ENCODE data around the gene FCER2.
"Not testable (repeated sequence)": the region's sequence is repeated elsewhere in the genome, so short reads cannot be mapped to it uniquely, and the experiment has no call there.

FCER2 gene

GRCh38 chr19:7645656-7646425, 56.1 kb downstream of the FCER2 start:
- no peak for DNase-seq (ENCODE audit: low spot score)

- DNase-seq (ENCODE audit: low spot score) = no peak
Observed at GRCh38 chr19:7645163-7645562, 56.8 kb downstream of the FCER2 start.

GRCh38 chr19:7644550-7644877, 57.4 kb downstream of the FCER2 start:
- DNase-seq (ENCODE audit: low spot score) = no peak

GRCh38 chr19:7643629-7644549, 58.0 kb downstream of the FCER2 start:
- not testable (repeated sequence) for DNase-seq (ENCODE audit: low spot score)

- no peak for DNase-seq (ENCODE audit: low spot score)
Observed at GRCh38 chr19:7643031-7643415, 58.9 kb downstream of the FCER2 start.

GRCh38 chr19:7642295-7643030, 59.5 kb downstream of the FCER2 start:
- no peak for DNase-seq (ENCODE audit: low spot score)

GRCh38 chr19:7641290-7642276, 60.3 kb downstream of the FCER2 start:
- no peak for DNase-seq (ENCODE audit: low spot score)

- no peak for DNase-seq (ENCODE audit: low spot score)
Observed at GRCh38 chr19:7640803-7641202, 61.1 kb downstream of the FCER2 start.

GRCh38 chr19:7639863-7640348, 62.0 kb downstream of the FCER2 start:
- no peak for DNase-seq (ENCODE audit: low spot score)

- DNase-seq (ENCODE audit: low spot score) = no peak
Observed at GRCh38 chr19:7638802-7639465, 63.0 kb downstream of the FCER2 start.
